ENCODE data around the gene HOXB3.

DNA sequence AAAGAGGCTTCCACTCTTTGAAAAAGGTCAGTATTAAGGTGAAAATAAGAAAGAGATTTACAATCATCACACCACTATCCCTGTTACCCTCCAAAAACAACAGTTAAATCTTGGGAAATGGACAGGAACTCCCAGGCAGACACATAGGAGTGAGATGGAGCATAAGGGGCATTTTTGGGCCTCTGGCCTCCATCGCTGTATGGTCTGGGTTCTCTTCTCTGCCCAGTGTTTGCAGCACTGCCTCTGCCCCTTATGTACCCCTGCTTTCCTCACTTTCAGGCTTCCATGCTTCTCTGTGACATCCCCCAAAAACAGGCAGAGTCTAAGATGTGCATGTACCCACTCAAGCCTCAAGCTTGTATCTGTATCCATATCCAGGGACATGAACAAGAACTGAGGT lies 44.5 kb downstream of the HOXB3 start:
- TF ChIP-seq CTCF (IDR thresholded peaks at IDR 0.05) (no peak), POLR2A (IDR thresholded peaks at IDR 0.05) (no peak)
